HepG2 (cell line): ENCODE data around the gene SLC25A43. TPM values are rescaled to one million over a fixed set of nuclear protein-coding genes. Genes with fewer than 3 reads are reported as not detected.

ENCODE experiments used
- ATAC-seq: fragments of 200-7000 bp; cut with Tn5 transposase; 3 replicates; pipeline ENCODE4 v1.9.1; 2020; ENCODE audit warnings: mild to moderate bottlenecking, moderate library complexity
- BruUV-seq: library from RNA; stranded (reverse); fragments of 400-500 nt; replicated peaks from 2 replicates; lab custom pipeline; 2021; lab: Mats Ljungman, UMichigan
- CTCF ChIA-PET: fragments of 300-600 bp; formaldehyde crosslinking; extraction: SDS; loops from one replicate; lab custom pipeline; 2021; ENCODE audit warnings: low total read pairs, inconsistent platforms, low intra/inter-chr PET ratio; lab: Yijun Ruan, JAX
- POLR2A ChIA-PET: fragments of 350-600 bp; sonication (Branson Sonifier 250); formaldehyde crosslinking; loops from one replicate; lab custom pipeline; 2020; ENCODE audit warnings: antibody characterized with exemption, inconsistent platforms; lab: Yijun Ruan, JAX
- DNase-seq: peaks from one replicate; pipeline ENCODE4 v3.0.0-alpha.2; 2015; ENCODE audit warnings: low spot score
- FAIRE-seq: peaks from 3 replicates; lab custom pipeline; 2011; peaks lifted over from hg19 to GRCh38; lab: Jason Lieb, UNC
- H2AFZ ChIP-seq: one replicate; pipeline ENCODE4 v1.6.1; 2011; ENCODE audit warnings: low read length, inconsistent platforms
- H3K27ac ChIP-seq: fragments of 300-600 bp; 3 replicates; pipeline ENCODE4 v1.8.0; 2011; ENCODE audit warnings: mixed run types, mild to moderate bottlenecking, mixed read lengths, low read length, inconsistent platforms; ENCODE audit not compliant: insufficient read depth; ENCODE audit errors: extremely low read length
- H3K27me3 ChIP-seq, 2 experiments: fragments of 200-600 bp in 1 of 2; 2 replicates in 1 of 2; 3 replicates in 1 of 2; pipeline versions ENCODE4 v1.6.0 to v1.8.0; 2011; ENCODE audit warnings: low read length in 2 of 2, mild to moderate bottlenecking in 2 of 2, moderate library complexity in 2 of 2, inconsistent platforms in 1 of 2; ENCODE audit not compliant: insufficient read depth in 2 of 2, control insufficient read depth in 1 of 2
- H3K36me3 ChIP-seq, 2 experiments: fragments of 200-600 bp in 1 of 2; replicated peaks in 1 of 2; 2 replicates in 1 of 2; 3 replicates in 1 of 2; pipeline versions ENCODE4 v1.5.1 to v1.8.0; 2011; ENCODE audit warnings: low read length in 2 of 2, inconsistent platforms in 1 of 2; ENCODE audit not compliant: insufficient read depth in 2 of 2, control insufficient read depth in 1 of 2
- H3K4me1 ChIP-seq: 2 replicates; pipeline ENCODE4 v1.5.1; 2012; ENCODE audit warnings: low read length, inconsistent platforms; ENCODE audit not compliant: insufficient read depth
- H3K4me2 ChIP-seq: 2 replicates; pipeline ENCODE4 v1.6.0; 2011; ENCODE audit warnings: low read depth, low read length, inconsistent platforms
- H3K4me3 ChIP-seq, 3 experiments: fragments of 200-600 bp in 1 of 3; sonication (generic), shearing (Covaris generic) in 1 of 3; replicated peaks in 1 of 3; 2 replicates each; pipeline ENCODE4 v1.5.1; 2011 to 2016; ENCODE audit warnings: low read length in 3 of 3, inconsistent platforms in 2 of 3, low read depth in 2 of 3, mild to moderate bottlenecking in 2 of 3, control low read depth in 1 of 3, mixed read lengths in 1 of 3; ENCODE audit not compliant: insufficient read depth in 1 of 3
- H3K79me2 ChIP-seq: one replicate; pipeline ENCODE4 v1.6.1; 2011; ENCODE audit warnings: low read length, inconsistent platforms; ENCODE audit not compliant: insufficient read depth
- H3K9ac ChIP-seq: 2 replicates; pipeline ENCODE4 v1.6.0; 2011; ENCODE audit warnings: mild to moderate bottlenecking, low read depth, low read length, inconsistent platforms; ENCODE audit not compliant: insufficient read depth
- H3K9me3 ChIP-seq: 2 replicates; pipeline ENCODE4 v1.5.1; 2012; ENCODE audit warnings: mild to moderate bottlenecking, low read length
- H4K20me1 ChIP-seq: 2 replicates; pipeline ENCODE4 v1.6.0; 2011; ENCODE audit warnings: inconsistent platforms, mild to moderate bottlenecking, low read length, moderate library complexity; ENCODE audit not compliant: insufficient read depth
- CBX1 ChIP-seq: IDR thresholded peaks from one replicate; pipeline ENCODE4 v1.6.1; 2016; ENCODE audit warnings: antibody characterized with exemption, low read depth
- ETS1 ChIP-seq: sonication (generic); formaldehyde crosslinking; IDR thresholded peaks from 2 replicates; pipeline ENCODE4 v1.4.0; 2020; ENCODE audit warnings: missing genetic modification reagents
- FOXA3 ChIP-seq: IDR thresholded peaks from 2 replicates; pipeline ENCODE4 v1.6.1; 2016; ENCODE audit warnings: missing genetic modification reagents, missing compliant biosample characterization
- HNF4A ChIP-seq: sonication (generic); formaldehyde crosslinking; IDR thresholded peaks from 2 replicates; pipeline ENCODE4 v1.4.0; 2020; ENCODE audit warnings: missing genetic modification reagents
- KAT8 ChIP-seq: IDR thresholded peaks from 2 replicates; pipeline ENCODE4 v1.6.1; 2016; ENCODE audit warnings: missing genetic modification reagents, missing compliant biosample characterization
- MYNN ChIP-seq: sonication (generic); formaldehyde crosslinking; IDR thresholded peaks from 2 replicates; pipeline ENCODE4 v1.4.0; 2020; ENCODE audit warnings: mild to moderate bottlenecking, low read depth, missing genetic modification reagents
- NR2F1 ChIP-seq, 2 experiments: fragments of 450-650 bp in 1 of 2; formaldehyde crosslinking in 1 of 2; IDR thresholded peaks; 2 replicates each; pipeline versions ENCODE4 v1.5.0 to v1.6.1; 2016 to 2020; ENCODE audit warnings: mild to moderate bottlenecking in 1 of 2, missing compliant biosample characterization in 1 of 2, missing genetic modification reagents in 1 of 2, moderate library complexity in 1 of 2
- SOX13 ChIP-seq, 3 experiments: fragments of 450-650 bp in 1 of 3; sonication (generic) in 1 of 3; formaldehyde crosslinking in 1 of 3; IDR thresholded peaks in 2 of 3; conservative IDR thresholded peaks in 1 of 3; 2 replicates each; pipeline versions ENCODE4 v1.5.0 to v1.6.1; 2016 to 2020; ENCODE audit warnings: antibody characterized with exemption in 1 of 3, mild to moderate bottlenecking in 1 of 3, missing compliant biosample characterization in 1 of 3, missing genetic modification reagents in 1 of 3, moderate library complexity in 1 of 3
- SP5 ChIP-seq: IDR thresholded peaks from 2 replicates; pipeline ENCODE4 v1.6.1; 2016; ENCODE audit warnings: low read depth, borderline replicate concordance
- SYNCRIP ChIP-seq: fragments of 200-400 bp; formaldehyde crosslinking; IDR thresholded peaks from 2 replicates; pipeline ENCODE4 v1.6.1; 2018; ENCODE audit warnings: mild to moderate bottlenecking, low read depth, low read length; ENCODE audit not compliant: insufficient read depth
- TAF1 ChIP-seq: sonication (generic); formaldehyde crosslinking; IDR thresholded peaks from 2 replicates; pipeline ENCODE4 v1.4.0; 2020; ENCODE audit warnings: missing genetic modification reagents
- THRA ChIP-seq: sonication (generic); formaldehyde crosslinking; IDR thresholded peaks from 2 replicates; pipeline ENCODE4 v1.4.0; 2020; ENCODE audit warnings: missing genetic modification reagents, borderline replicate concordance
- U2AF1 ChIP-seq: fragments of 200-400 bp; formaldehyde crosslinking; optimal IDR thresholded peaks from 2 replicates; pipeline ENCODE3; 2017; ENCODE audit warnings: mild to moderate bottlenecking, low read depth, low read length
- ZNF329 ChIP-seq: sonication (generic); formaldehyde crosslinking; IDR thresholded peaks from 2 replicates; pipeline ENCODE4 v1.9.0; 2021; ENCODE audit warnings: low read depth, mild to moderate bottlenecking, missing genetic modification reagents
- ZNF577 ChIP-seq: sonication (generic); formaldehyde crosslinking; IDR thresholded peaks from 2 replicates; pipeline ENCODE4 v1.4.0; 2020; ENCODE audit warnings: mild to moderate bottlenecking, low read depth, missing genetic modification reagents, borderline replicate concordance
- ZNF792 ChIP-seq: IDR thresholded peaks from 2 replicates; pipeline ENCODE4 v1.6.1; 2016
- WGBS: methylation state at CpG from one replicate; pipeline ENCODE4 v1.1.6; 2017; ENCODE audit warnings: low lambda C conversion rate; 5-methylcytosine and 5-hydroxymethylcytosine counted together
- in situ Hi-C: cut with HindIII; loops from 2 replicates; pipeline ENCODE4 v1.10.0; 2017; ENCODE audit warnings: low pct_unique_long_range_greater_than_20kb; ENCODE audit not compliant: extremely low pct_ligation_motif_present
- intact Hi-C: fragments of 100-400 bp; cut with micrococcal nuclease; formaldehyde crosslinking; loops from one replicate; pipeline ENCODE4 v1.10.0; 2022; ENCODE audit not compliant: unreplicated experiment
- polyA plus RNA-seq, 8 experiments: library from polyadenylated mRNA; depleted of rRNA in 3 of 8; stranded (reverse) in 7 of 8; unstranded in 1 of 8; fragments of >200 nt; fragmentation: Illumina TruSeq in 4 of 8; extraction: Trizol in 4 of 8; gene quantifications; 2 replicates each; pipeline versions ENCODE4 v1.2.1 to v1.2.3, GENCODE V29; 2011 to 2016; ENCODE audit warnings: low read depth in 4 of 8, missing spikeins in 1 of 8, mixed read lengths in 1 of 8; ENCODE audit not compliant: insufficient read depth in 1 of 8
- total RNA-seq, 5 experiments: library from RNA; depleted of rRNA; stranded (reverse); fragments of >200 nt; fragmentation: Illumina TruSeq; extraction: Trizol; gene quantifications; 2 replicates each; pipeline ENCODE4 v1.2.3, GENCODE V29; 2016; ENCODE audit warnings: low read depth in 1 of 5

SLC25A43 gene
- total and polyA plus RNA-seq, 2 of the 13 experiments (the other 11 are each of a cell fraction or from before 2014, with no cell fraction given): 5.8 to 13.2 TPM

DNA sequence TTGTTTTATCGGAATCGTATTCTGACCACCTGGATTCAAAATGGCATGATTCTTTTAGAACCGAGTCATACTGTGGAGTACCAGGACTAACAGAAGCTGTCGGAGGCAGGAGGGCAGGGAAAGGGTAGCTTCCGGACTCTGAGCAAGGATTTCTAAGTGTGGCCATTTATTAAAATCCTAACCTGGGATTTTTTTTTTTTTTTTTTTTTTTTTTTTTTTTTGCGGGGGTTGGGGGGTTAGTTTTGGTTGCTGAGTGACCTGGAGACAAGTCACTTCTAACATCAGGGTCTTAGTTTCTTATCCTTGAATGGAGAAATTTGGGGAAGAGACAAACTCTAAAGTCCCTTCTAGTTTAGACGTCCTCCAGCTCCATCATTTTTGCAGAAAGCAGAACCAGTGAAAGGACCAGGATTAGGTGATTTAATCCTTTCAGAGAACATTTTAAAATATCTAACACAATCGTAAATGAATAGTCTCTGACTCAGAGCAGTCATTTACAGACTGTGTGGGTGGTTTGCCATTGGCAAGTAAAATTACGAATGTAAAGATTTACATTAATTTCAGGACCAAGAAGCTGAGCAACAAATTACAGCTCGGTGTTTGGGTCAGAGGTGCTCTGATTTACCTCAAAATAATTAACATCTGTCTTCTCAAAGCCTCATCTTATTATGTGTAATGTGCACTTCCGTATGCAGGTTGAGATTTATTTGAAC is 76.4 kb downstream of the SLC25A43 start (continued):
- TF ChIP-seq TAF1 (CRISPR knock-in tag) (no peak), HNF4A (CRISPR knock-in tag) (no peak), SOX13 (IDR thresholded peaks at IDR 0.05) (no peak), SOX13 (CRISPR knock-in tag; conservative IDR thresholded peaks at IDR 0.05 in 1 of 2, IDR thresholded peaks at IDR 0.05 in 1 of 2) (no peak), ZNF577 (CRISPR knock-in tag) (no peak), CBX1 (no peak), SYNCRIP (no peak), MYNN (CRISPR knock-in tag) (no peak)

DNA sequence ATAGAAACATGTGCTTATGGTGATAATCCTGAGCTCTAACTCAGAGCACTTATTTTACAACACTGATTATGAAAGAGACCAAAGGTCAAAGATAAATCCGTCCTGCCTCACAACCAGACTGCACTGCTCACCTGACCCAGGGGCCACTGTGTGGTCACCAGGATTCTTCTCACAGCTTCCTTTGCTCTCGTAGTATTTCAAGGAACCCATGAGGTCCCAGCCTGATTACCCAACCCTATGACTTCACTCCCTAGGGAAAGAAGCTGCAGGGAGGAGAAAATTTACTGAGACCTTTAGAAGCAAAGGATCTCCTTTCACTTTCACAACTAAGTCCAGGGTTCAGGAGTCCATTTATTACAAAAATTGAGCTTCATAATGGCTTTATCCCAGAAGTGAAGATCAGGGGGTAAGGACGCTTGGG is 78.7 kb downstream of the SLC25A43 start:
- peak; percentile 85 for DNase-seq
- peak overlapping the region; percentile 77 for H3K27ac ChIP-seq
- peak overlapping the region; percentile 66 for H3K4me2 ChIP-seq
- TF ChIP-seq FOXA3 (CRISPR knock-in tag) (0 out of 2 replicates have a peak, but pooled peaks have one; percentile 27), ETS1 (CRISPR knock-in tag) (no peak), KAT8 (CRISPR knock-in tag) (peak; percentile 40; the same call in 1 of the 2 replicates), ZNF329 (no peak), ZNF792 (0 out of 2 replicates have a peak, but pooled peaks have one; percentile 36), NR2F1 (CRISPR knock-in tag; IDR thresholded peaks at IDR 0.05) (peak; percentile 55 to 61; a peak in 2 of 4 replicates), THRA (CRISPR knock-in tag) (peak; percentile 34; the same call in 1 of the 2 replicates), SP5 (CRISPR knock-in tag) (no peak), U2AF1 (no peak)

More for the DNA sequence above, 78.7 kb downstream of the SLC25A43 start:
- peak; percentile 78 for ATAC-seq
- intact Hi-C loops: no loop called here
- ChIA-PET CTCF (interaction anchor here (1.1 kb wide), 1 partner anchor 9 kb away, joined by 3 read pairs; the partner anchor contains the start of gene SLC25A5), POLR2A (interaction anchor here (0.5 to 3.0 kb wide), 12 partner anchors 9 to 375 kb away, joined by 3 to 51 read pairs (median 4); partner anchors contain the start of genes RPL39, SEPTIN6, SLC25A5 and UPF3B)
- in situ Hi-C loops: no loop called here
- Histone ChIP-seq H4K20me1 (no peaks in the 10 kb centered on the region), H3K4me3 (peak overlapping the region; percentile 21 to 45 (median 37); a peak in 5 of 6 replicates), H3K27me3 (no peaks in the 10 kb centered on the region), H3K36me3 (no peaks in the 10 kb centered on the region), H3K79me2 (no peaks in the 10 kb centered on the region), H3K9ac (peak overlapping the region; percentile 52), H3K9me3 (no peaks in the 10 kb centered on the region), H3K4me1 (peaks cover 46% of the 10 kb centered on the region), H2AFZ (no peak overlapping the region)
- no TSS peak for BruUV-seq
- FAIRE-seq: peak; percentile 94
- WGBS: 17% methylated on average over 1 of the region's 3 CpGs
